Measurements from ENCODE around the gene KSR2.
"Not testable (repeated sequence)": the region's sequence is repeated elsewhere in the genome, so short reads cannot be mapped to it uniquely, and the experiment has no call there.

The KSR2 gene

GRCh38 chr12:117649796-117650195 is 319.0 kb downstream of the KSR2 start:
- no peak for TF ChIP-seq CTCF (IDR thresholded peaks at IDR 0.05; ENCODE audit: low read depth, low read length)
- no peak for DNase-seq (ENCODE audit: low read depth in 2 of 2)
- no peak overlapping the region for H3K4me3 ChIP-seq (replicated peaks in 1 of 2; ENCODE audit: low read depth in 2 of 2, low read length in 2 of 2)

GRCh38 chr12:117646520-117646919 is 322.3 kb downstream of the KSR2 start:
- no peak for DNase-seq (ENCODE audit: low read depth in 2 of 2)
- no peak for TF ChIP-seq CTCF (IDR thresholded peaks at IDR 0.05; ENCODE audit: low read depth, low read length)
- H3K4me3 ChIP-seq (replicated peaks in 1 of 2; ENCODE audit: low read depth in 2 of 2, low read length in 2 of 2), result no peak overlapping the region

GRCh38 chr12:117645473-117645872 is 323.3 kb downstream of the KSR2 start:
- TF ChIP-seq CTCF (IDR thresholded peaks at IDR 0.05; ENCODE audit: low read depth, low read length), result no peak
- DNase-seq (ENCODE audit: low read depth in 2 of 2), result no peak
- H3K4me3 ChIP-seq (replicated peaks in 1 of 2; ENCODE audit: low read depth in 2 of 2, low read length in 2 of 2), result no peak overlapping the region

- TF ChIP-seq CTCF (IDR thresholded peaks at IDR 0.05; ENCODE audit: low read depth, low read length), result no peak
- no peak overlapping the region for H3K4me3 ChIP-seq (replicated peaks in 1 of 2; ENCODE audit: low read depth in 2 of 2, low read length in 2 of 2)
Observed at GRCh38 chr12:117643971-117644370, 324.8 kb downstream of the KSR2 start.

GRCh38 chr12:117641885-117642284 is 326.9 kb downstream of the KSR2 start:
- DNase-seq (ENCODE audit: low read depth in 2 of 2), result no peak
- H3K4me3 ChIP-seq (replicated peaks in 1 of 2; ENCODE audit: low read depth in 2 of 2, low read length in 2 of 2), result no peak overlapping the region
- TF ChIP-seq CTCF (IDR thresholded peaks at IDR 0.05; ENCODE audit: low read depth, low read length), result no peak

More at GRCh38 chr12:117643971-117644370, 324.8 kb downstream of the KSR2 start:
- no peak for DNase-seq (ENCODE audit: low read depth in 2 of 2)

GRCh38 chr12:117640511-117640910 is 328.3 kb downstream of the KSR2 start:
- no peak for DNase-seq (ENCODE audit: low read depth in 2 of 2)
- no peak overlapping the region for H3K4me3 ChIP-seq (replicated peaks in 1 of 2; ENCODE audit: low read depth in 2 of 2, low read length in 2 of 2)
- TF ChIP-seq CTCF (IDR thresholded peaks at IDR 0.05; ENCODE audit: low read depth, low read length), result no peak

- no peak for TF ChIP-seq CTCF (IDR thresholded peaks at IDR 0.05; ENCODE audit: low read depth, low read length)
- H3K4me3 ChIP-seq (replicated peaks in 1 of 2; ENCODE audit: low read depth in 2 of 2, low read length in 2 of 2), result no peak overlapping the region
- DNase-seq (ENCODE audit: low read depth in 2 of 2), result no peak
Observed at GRCh38 chr12:117629454-117629853, 339.3 kb downstream of the KSR2 start.

GRCh38 chr12:117628711-117629110 is 340.1 kb downstream of the KSR2 start:
- not testable (repeated sequence) for H3K4me3 ChIP-seq (replicated peaks in 1 of 2; ENCODE audit: low read depth in 2 of 2, low read length in 2 of 2); DNase-seq (ENCODE audit: low read depth in 2 of 2)
